ENCODE results near the gene NRXN2. TPM values are rescaled to one million over a fixed set of nuclear protein-coding genes. Genes with fewer than 3 reads are reported as not detected.
A peak's percentile ranks its signal among the peaks of the same experiment; 100 is the strongest.

The NRXN2 gene
- total RNA-seq, 1 donor from 2014 or later: 2.2 TPM

- H3F3A ChIP-seq (ENCODE audit: low read depth): no peaks in the 10 kb centered on the region
- H3K36me3 Mint-ChIP-seq: peaks cover 3% of the 10 kb centered on the region
- H3K27ac ChIP-seq: no peak overlapping the region
- H3K79me2 ChIP-seq (ENCODE audit: low read depth): no peaks in the 10 kb centered on the region
- peak; percentile 95 for DNase-seq (ENCODE audit: low spot score)
- H3K4me2 ChIP-seq: peak overlapping the region; percentile 77
- H3K36me3 ChIP-seq: no peaks in the 10 kb centered on the region
- H3K9ac ChIP-seq: no peak overlapping the region
- TF ChIP-seq EZH2 (IDR thresholded peaks at IDR 0.05): no peak
- TF ChIP-seq CTCF (IDR thresholded peaks at IDR 0.05): peak; percentile 83
- H3K27me3 Mint-ChIP-seq (ENCODE audit: insufficient read depth, low read depth): peaks cover 6% of the 10 kb centered on the region
- peak overlapping the region; percentile 63 for H3K4me3 ChIP-seq
- H3K9me3 Mint-ChIP-seq: no peaks in the 10 kb centered on the region
- peak overlapping the region; percentile 59 for H3K27ac Mint-ChIP-seq
- peak overlapping the region; percentile 96 for H2AFZ ChIP-seq (replicated peaks)
- H3K27me3 ChIP-seq: peaks cover 36% of the 10 kb centered on the region
- H3K4me1 Mint-ChIP-seq: peaks cover 43% of the 10 kb centered on the region
- peak overlapping the region; percentile 84 for H3K4me3 Mint-ChIP-seq
- no peaks in the 10 kb centered on the region for H3K9me3 ChIP-seq (ENCODE audit: low read depth)
- H3K4me1 ChIP-seq: peaks cover 9% of the 10 kb centered on the region
- no peaks in the 10 kb centered on the region for H4K20me1 ChIP-seq (ENCODE audit: low read depth)
Observed at GRCh38 chr11:64688534-64688982, 34.4 kb downstream of the NRXN2 start.

GRCh38 chr11:64687643-64688533 lies 35.1 kb downstream of the NRXN2 start:
- DNase-seq (ENCODE audit: low spot score): peak; percentile 47
- peak overlapping the region; percentile 63 for H3K4me3 ChIP-seq
- no peaks in the 10 kb centered on the region for H3K79me2 ChIP-seq (ENCODE audit: low read depth)
- H3K4me1 Mint-ChIP-seq: peaks cover 36% of the 10 kb centered on the region
- peak overlapping the region; percentile 59 for H3K27ac Mint-ChIP-seq
- no peaks in the 10 kb centered on the region for H4K20me1 ChIP-seq (ENCODE audit: low read depth)
- H2AFZ ChIP-seq (replicated peaks): peak overlapping the region; percentile 75
- H3K36me3 Mint-ChIP-seq: peaks cover 3% of the 10 kb centered on the region
- H3K27ac ChIP-seq: no peak overlapping the region
- H3K27me3 ChIP-seq: peaks cover 30% of the 10 kb centered on the region
- TF ChIP-seq CTCF (IDR thresholded peaks at IDR 0.05) (no peak), EZH2phosphoT487 (IDR thresholded peaks at IDR 0.05) (no peak), EZH2 (IDR thresholded peaks at IDR 0.05) (no peak)
- H3K9ac ChIP-seq: no peak overlapping the region
- H3F3A ChIP-seq (ENCODE audit: low read depth): no peaks in the 10 kb centered on the region
- peak overlapping the region; percentile 84 for H3K4me3 Mint-ChIP-seq
- no peaks in the 10 kb centered on the region for H3K9me3 ChIP-seq (ENCODE audit: low read depth)
- peaks cover 6% of the 10 kb centered on the region for H3K27me3 Mint-ChIP-seq (ENCODE audit: insufficient read depth, low read depth)
- no peaks in the 10 kb centered on the region for H3K36me3 ChIP-seq
- no peaks in the 10 kb centered on the region for H3K9me3 Mint-ChIP-seq
- no peak overlapping the region for H3K4me2 ChIP-seq
- H3K4me1 ChIP-seq: peaks cover 3% of the 10 kb centered on the region

DNA sequence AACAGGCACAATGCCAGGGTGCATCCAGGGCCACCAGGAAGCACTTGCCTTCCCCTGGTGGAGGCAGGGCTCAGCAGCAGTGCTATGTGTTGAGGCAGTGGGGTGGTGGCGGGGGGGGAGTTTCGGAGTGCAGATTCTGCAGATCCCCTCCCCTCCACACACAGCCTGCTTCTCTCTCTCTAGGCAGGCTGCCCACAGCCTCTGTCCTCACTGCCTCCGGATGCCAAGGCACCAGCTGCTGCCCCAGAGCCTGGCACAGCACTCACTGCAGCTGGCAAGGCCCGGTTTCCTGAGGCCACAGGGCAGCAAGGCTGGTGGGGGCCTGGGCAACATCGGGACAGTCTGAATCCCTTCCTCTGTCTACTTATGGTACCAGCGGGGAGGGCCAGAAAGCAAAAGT lies 35.8 kb downstream of the NRXN2 start:
- Mint-ChIP-seq H3K27me3 (ENCODE audit: insufficient read depth, low read depth) (peaks cover 6% of the 10 kb centered on the region), H3K27ac (no peak overlapping the region), H3K4me3 (peak overlapping the region; percentile 34), H3K4me1 (peaks cover 31% of the 10 kb centered on the region), H3K9me3 (no peaks in the 10 kb centered on the region), H3K36me3 (peaks cover 3% of the 10 kb centered on the region)
- Histone ChIP-seq H3F3A (ENCODE audit: low read depth) (no peaks in the 10 kb centered on the region), H3K4me3 (no peak overlapping the region), H3K79me2 (ENCODE audit: low read depth) (no peaks in the 10 kb centered on the region), H3K4me1 (no peaks in the 10 kb centered on the region), H3K27me3 (peaks cover 23% of the 10 kb centered on the region), H4K20me1 (ENCODE audit: low read depth) (no peaks in the 10 kb centered on the region), H2AFZ (replicated peaks) (no peak overlapping the region), H3K9ac (no peak overlapping the region), H3K4me2 (no peak overlapping the region), H3K27ac (no peak overlapping the region), H3K9me3 (ENCODE audit: low read depth) (no peaks in the 10 kb centered on the region), H3K36me3 (no peaks in the 10 kb centered on the region)
- DNase-seq (ENCODE audit: low spot score): no peak
- no peak for TF ChIP-seq EZH2 (IDR thresholded peaks at IDR 0.05)
